H9 (cell line): ENCODE results near the gene TBR1. TPM values are rescaled to one million over a fixed set of nuclear protein-coding genes. Genes with fewer than 3 reads are reported as not detected.

Experiments used
- DNase-seq: peaks from one replicate; pipeline ENCODE4 v3.0.0-alpha.2; 2017
- H2AFZ ChIP-seq: one replicate; pipeline ENCODE4 v1.6.1; 2013; ENCODE audit warnings: mild to moderate bottlenecking, low read length, control low read depth, moderate library complexity
- H2AK5ac ChIP-seq: 2 replicates; pipeline ENCODE4 v1.6.1; 2013; ENCODE audit warnings: low read length, control low read depth, mixed read lengths; ENCODE audit not compliant: insufficient read length
- H2BK120ac ChIP-seq: one replicate; pipeline ENCODE4 v1.6.1; 2013; ENCODE audit warnings: low read depth, mild to moderate bottlenecking, low read length, control low read depth, inconsistent platforms; ENCODE audit not compliant: poor library complexity, severe bottlenecking
- H2BK12ac ChIP-seq: 2 replicates; pipeline ENCODE4 v1.6.1; 2013; ENCODE audit warnings: low read length, control low read depth, mixed read lengths, low read depth; ENCODE audit not compliant: insufficient read length
- H2BK15ac ChIP-seq: 2 replicates; pipeline ENCODE4 v1.6.1; 2013; ENCODE audit warnings: low read depth, low read length, control low read depth
- H2BK20ac ChIP-seq: one replicate; pipeline ENCODE4 v1.6.1; 2013; ENCODE audit warnings: low read depth, mild to moderate bottlenecking, low read length, control low read depth, inconsistent platforms; ENCODE audit not compliant: poor library complexity, severe bottlenecking
- H2BK5ac ChIP-seq: 2 replicates; pipeline ENCODE4 v1.6.1; 2013; ENCODE audit warnings: low read length, control low read depth, mixed read lengths; ENCODE audit not compliant: insufficient read length
- H3K14ac ChIP-seq: 2 replicates; pipeline ENCODE4 v1.6.1; 2013; ENCODE audit warnings: low read length, control low read depth; ENCODE audit not compliant: insufficient read depth
- H3K18ac ChIP-seq: 2 replicates; pipeline ENCODE4 v1.6.1; 2013; ENCODE audit warnings: low read depth, mild to moderate bottlenecking, mixed read lengths, low read length, control low read depth; ENCODE audit not compliant: insufficient read length
- H3K23ac ChIP-seq: 2 replicates; pipeline ENCODE4 v1.6.1; 2013; ENCODE audit warnings: low read length, control low read depth, mixed read lengths, low read depth; ENCODE audit not compliant: insufficient read length
- H3K23me2 ChIP-seq: 2 replicates; pipeline ENCODE4 v1.6.1; 2013; ENCODE audit warnings: low read depth, mild to moderate bottlenecking, mixed read lengths, low read length, control low read depth; ENCODE audit not compliant: insufficient read length, poor library complexity, severe bottlenecking
- H3K27ac ChIP-seq: 2 replicates; pipeline ENCODE4 v1.5.1; 2013; ENCODE audit warnings: low read length, control low read depth, mixed read lengths, low read depth; ENCODE audit not compliant: insufficient read length
- H3K27me3 ChIP-seq: 2 replicates; pipeline ENCODE4 v1.6.1; 2013; ENCODE audit warnings: low read length, control low read depth, inconsistent platforms; ENCODE audit not compliant: insufficient read depth
- H3K4ac ChIP-seq: 2 replicates; pipeline ENCODE4 v1.6.1; 2013; ENCODE audit warnings: low read depth, mild to moderate bottlenecking, control low read depth, inconsistent platforms, low read length, moderate library complexity
- H3K4me1 ChIP-seq: 2 replicates; pipeline ENCODE4 v1.6.1; 2013; ENCODE audit warnings: low read length, control low read depth, inconsistent platforms; ENCODE audit not compliant: insufficient read depth
- H3K4me2 ChIP-seq: 2 replicates; pipeline ENCODE4 v1.6.1; 2013; ENCODE audit warnings: low read length, control low read depth, mixed read lengths; ENCODE audit not compliant: insufficient read length, insufficient read depth
- H3K56ac ChIP-seq: 2 replicates; pipeline ENCODE4 v1.6.1; 2013; ENCODE audit warnings: low read depth, mild to moderate bottlenecking, mixed read lengths, low read length, control low read depth; ENCODE audit not compliant: insufficient read length
- H3K79me1 ChIP-seq: 2 replicates; pipeline ENCODE4 v1.6.1; 2013; ENCODE audit warnings: low read depth, mild to moderate bottlenecking, moderate library complexity, low read length, control low read depth, inconsistent platforms; ENCODE audit not compliant: insufficient read depth, poor library complexity, severe bottlenecking
- H3K79me2 ChIP-seq: 2 replicates; pipeline ENCODE4 v1.6.1; 2013; ENCODE audit warnings: low read length, control low read depth, inconsistent platforms; ENCODE audit not compliant: insufficient read depth
- H3K9ac ChIP-seq: 2 replicates; pipeline ENCODE4 v1.6.1; 2013; ENCODE audit warnings: low read length, control low read depth, mixed read lengths; ENCODE audit not compliant: insufficient read length; ENCODE audit errors: extremely low read depth
- H3K9me3 ChIP-seq: one replicate; pipeline ENCODE4 v1.6.1; 2013; ENCODE audit warnings: low read depth, low read length, inconsistent platforms; ENCODE audit not compliant: control insufficient read depth
- H3T11ph ChIP-seq: one replicate; pipeline ENCODE4 v1.6.1; 2013; ENCODE audit warnings: mild to moderate bottlenecking, low read length, control low read depth, inconsistent platforms
- H4K20me1 ChIP-seq: one replicate; pipeline ENCODE4 v1.6.1; 2013; ENCODE audit not compliant: control insufficient read depth, insufficient read length, insufficient read depth
- H4K5ac ChIP-seq: 2 replicates; pipeline ENCODE4 v1.6.1; 2013; ENCODE audit warnings: low read depth, mild to moderate bottlenecking, mixed read lengths, low read length, control low read depth; ENCODE audit not compliant: insufficient read length
- H4K8ac ChIP-seq: replicated peaks from 2 replicates; pipeline ENCODE4 v1.6.1; 2013; ENCODE audit warnings: low read length, control low read depth, mixed read lengths, low read depth; ENCODE audit not compliant: insufficient read length
- H4K91ac ChIP-seq: 2 replicates; pipeline ENCODE4 v1.6.1; 2013; ENCODE audit warnings: low read depth, mild to moderate bottlenecking, moderate library complexity, mixed read lengths, low read length, control low read depth; ENCODE audit not compliant: insufficient read length
- H3K27ac Mint-ChIP-seq, 3 experiments: 2 replicates in 2 of 3; 3 replicates in 1 of 3; pipeline ENCODE4 v1.8.0; 2020 to 2021; ENCODE audit warnings: mixed read lengths in 3 of 3, mild to moderate bottlenecking in 1 of 3, moderate library complexity in 1 of 3
- H3K27me3 Mint-ChIP-seq: 2 replicates; pipeline ENCODE4 v1.8.0; 2021; ENCODE audit warnings: low read depth, mild to moderate bottlenecking, moderate library complexity, mixed read lengths
- H3K36me3 Mint-ChIP-seq, 3 experiments: 2 replicates in 2 of 3; 3 replicates in 1 of 3; pipeline ENCODE4 v1.8.0; 2020 to 2021; ENCODE audit warnings: low read depth in 3 of 3, mixed read lengths in 3 of 3; ENCODE audit not compliant: insufficient read depth in 1 of 3
- H3K4me1 Mint-ChIP-seq, 2 experiments: 2 replicates each; pipeline ENCODE4 v1.8.0; 2020; ENCODE audit warnings: mixed read lengths in 2 of 2
- H3K4me3 Mint-ChIP-seq, 2 experiments: 2 replicates in 1 of 2; 3 replicates in 1 of 2; pipeline ENCODE4 v1.8.0; 2020 to 2021; ENCODE audit warnings: mild to moderate bottlenecking in 2 of 2, mixed read lengths in 2 of 2, moderate library complexity in 1 of 2
- H3K9me3 Mint-ChIP-seq, 2 experiments: 2 replicates in 1 of 2; 3 replicates in 1 of 2; pipeline ENCODE4 v1.8.0; 2020; ENCODE audit warnings: mild to moderate bottlenecking in 2 of 2, mixed read lengths in 2 of 2, moderate library complexity in 1 of 2
- WGBS: extraction: QIAGEN DNeasy Blood & Tissue Kit; methylation state at CpG from one replicate; pipeline ENCODE4 v1.1.7; 2013; ENCODE audit warnings: missing lambda C conversion rate, low lambda C conversion rate, mixed read lengths; ENCODE audit not compliant: insufficient read length; ENCODE audit errors: extremely low coverage; 5-methylcytosine and 5-hydroxymethylcytosine counted together
- total RNA-seq: library from RNA; stranded (reverse); gene quantifications from 2 replicates; pipeline ENCODE4 v1.2.1, GENCODE V29; 2021
- TF ChIP-seq, protein P1 (sequence below): fragments of 200-600 bp; sonication (generic); conservative IDR thresholded peaks from 3 replicates; pipeline ENCODE4 v1.8.0; 2021; ENCODE audit warnings: antibody characterized with exemption, mild to moderate bottlenecking

Gene TBR1
- total RNA-seq, 1 experiment from 2014 or later, result 0.24 TPM

DNA sequence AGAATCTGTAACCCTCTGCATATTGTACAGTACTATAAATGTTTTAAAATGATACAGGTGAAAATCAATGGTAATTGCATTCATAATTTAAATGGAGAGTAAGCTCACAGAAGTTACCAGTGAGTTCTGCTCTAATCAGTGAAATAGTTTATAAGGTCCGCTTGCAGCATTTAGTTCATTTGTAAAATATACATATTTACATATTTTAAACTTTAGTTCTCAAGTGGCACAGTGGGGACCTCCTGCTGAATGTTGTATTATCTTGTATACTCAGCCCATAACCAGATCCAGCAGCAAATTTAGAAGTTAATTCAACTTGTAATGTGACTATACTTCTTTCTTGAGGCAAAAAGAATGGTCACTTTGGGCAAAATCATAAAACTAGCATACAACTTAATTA lies 41.7 kb upstream of the TBR1 start:
- Histone ChIP-seq H2BK5ac (no peak overlapping the region), H3K23me2 (no peaks in the 10 kb centered on the region), H2BK120ac (no peak overlapping the region), H4K20me1 (no peaks in the 10 kb centered on the region), H2AFZ (no peak overlapping the region), H4K5ac (no peak overlapping the region), H2AK5ac (no peak overlapping the region), H3K23ac (no peak overlapping the region), H3K4me2 (no peak overlapping the region), H2BK20ac (no peak overlapping the region), H4K91ac (no peak overlapping the region), H3K9me3 (no peaks in the 10 kb centered on the region), H3K4me1 (peaks cover 5% of the 10 kb centered on the region; the same call in 1 of the 2 replicates), H2BK12ac (no peak overlapping the region), H4K8ac (no peak overlapping the region), H3K56ac (no peak overlapping the region), H2BK15ac (no peak overlapping the region), H3K79me2 (no peaks in the 10 kb centered on the region), H3K9ac (no peak overlapping the region), H3K79me1 (no peaks in the 10 kb centered on the region), H3K27ac (no peak overlapping the region), H3K14ac (no peak overlapping the region), H3K18ac (no peak overlapping the region), H3K4ac (no peak overlapping the region), H3T11ph (no peak overlapping the region), H3K27me3 (no peaks in the 10 kb centered on the region)
- no peak for DNase-seq
- Mint-ChIP-seq H3K27ac (no peak overlapping the region), H3K4me3 (no peak overlapping the region), H3K4me1 (peaks cover 23 to 29% of the 10 kb centered on the region in 2 experiments), H3K27me3 (no peaks in the 10 kb centered on the region), H3K9me3 (no peaks in the 10 kb centered on the region), H3K36me3 (peaks cover 0 to 14% (median 3%) of the 10 kb centered on the region in 3 experiments; a peak in 3 of 7 replicates)
- no CpG with 5 or more reads among the region's 1 CpG for WGBS
- TF ChIP-seq, protein P1, sequence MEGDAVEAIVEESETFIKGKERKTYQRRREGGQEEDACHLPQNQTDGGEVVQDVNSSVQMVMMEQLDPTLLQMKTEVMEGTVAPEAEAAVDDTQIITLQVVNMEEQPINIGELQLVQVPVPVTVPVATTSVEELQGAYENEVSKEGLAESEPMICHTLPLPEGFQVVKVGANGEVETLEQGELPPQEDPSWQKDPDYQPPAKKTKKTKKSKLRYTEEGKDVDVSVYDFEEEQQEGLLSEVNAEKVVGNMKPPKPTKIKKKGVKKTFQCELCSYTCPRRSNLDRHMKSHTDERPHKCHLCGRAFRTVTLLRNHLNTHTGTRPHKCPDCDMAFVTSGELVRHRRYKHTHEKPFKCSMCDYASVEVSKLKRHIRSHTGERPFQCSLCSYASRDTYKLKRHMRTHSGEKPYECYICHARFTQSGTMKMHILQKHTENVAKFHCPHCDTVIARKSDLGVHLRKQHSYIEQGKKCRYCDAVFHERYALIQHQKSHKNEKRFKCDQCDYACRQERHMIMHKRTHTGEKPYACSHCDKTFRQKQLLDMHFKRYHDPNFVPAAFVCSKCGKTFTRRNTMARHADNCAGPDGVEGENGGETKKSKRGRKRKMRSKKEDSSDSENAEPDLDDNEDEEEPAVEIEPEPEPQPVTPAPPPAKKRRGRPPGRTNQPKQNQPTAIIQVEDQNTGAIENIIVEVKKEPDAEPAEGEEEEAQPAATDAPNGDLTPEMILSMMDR, result no peak
